Activated naive CD4-positive, alpha-beta T cell treated with anti-CD3 and anti-CD28 coated beads, Interleukin-2, amount 50 U/mL, for 72 hours (primary cell): ENCODE measurements around the gene CP. TPM values are rescaled to one million over a fixed set of nuclear protein-coding genes. Genes with fewer than 3 reads are reported as not detected.
A peak's percentile ranks its signal among the peaks of the same experiment; 100 is the strongest.

ENCODE experiments used
- ATAC-seq, 2 donors: fragments of 150-1000 bp; cut with Tn5 transposase; 2 replicates each; pipeline ENCODE4 v1.10.0; 2021; ENCODE audit warnings: mild to moderate bottlenecking in 2 of 2, moderate library complexity in 2 of 2
- DNase-seq, 2 donors: peaks; one replicate each; pipeline ENCODE4 v3.0.0; 2021 to 2022; ENCODE audit warnings: low spot score in 2 of 2
- H3K27ac Mint-ChIP-seq, 2 donors: one replicate each; pipeline ENCODE4 v1.8.0; 2022; ENCODE audit warnings: mild to moderate bottlenecking in 2 of 2, mixed read lengths in 2 of 2
- H3K36me3 Mint-ChIP-seq, 2 donors: one replicate each; pipeline ENCODE4 v1.8.0; 2022; ENCODE audit warnings: mixed read lengths in 2 of 2
- H3K9me3 Mint-ChIP-seq, 2 donors: one replicate each; pipeline ENCODE4 v1.8.0; 2022; ENCODE audit warnings: mixed read lengths in 2 of 2
- total RNA-seq, 2 donors: library from RNA; stranded (reverse); gene quantifications; one replicate each; pipeline ENCODE4 v1.2.3, GENCODE V29; 2022

Gene CP
- total RNA-seq, 2 donors from 2014 or later: not detected

- H3K27ac Mint-ChIP-seq: no peak overlapping the region
- no peak for DNase-seq
- H3K36me3 Mint-ChIP-seq: peaks cover 6 to 7% of the 10 kb centered on the region in 2 donors
- ATAC-seq: no peak
- H3K9me3 Mint-ChIP-seq: no peaks in the 10 kb centered on the region
These were observed 59.6 kb downstream of the CP start for GRCh38 chr3:149162007-149162406.

- no peak for ATAC-seq
- no peaks in the 10 kb centered on the region for H3K9me3 Mint-ChIP-seq
- H3K27ac Mint-ChIP-seq: no peak overlapping the region
- no peak for DNase-seq
- peaks cover 3 to 6% of the 10 kb centered on the region in 2 donors for H3K36me3 Mint-ChIP-seq
These were observed 60.8 kb downstream of the CP start for GRCh38 chr3:149160754-149161300.

GRCh38 chr3:149153402-149153801 is 68.2 kb downstream of the CP start:
- peaks cover 0 to 5% of the 10 kb centered on the region in 2 donors for H3K36me3 Mint-ChIP-seq
- no peak for DNase-seq
- peak overlapping the region in 1 of 2 donors; percentile 4 for H3K27ac Mint-ChIP-seq
- ATAC-seq: no peak
- H3K9me3 Mint-ChIP-seq: no peaks in the 10 kb centered on the region

DNA sequence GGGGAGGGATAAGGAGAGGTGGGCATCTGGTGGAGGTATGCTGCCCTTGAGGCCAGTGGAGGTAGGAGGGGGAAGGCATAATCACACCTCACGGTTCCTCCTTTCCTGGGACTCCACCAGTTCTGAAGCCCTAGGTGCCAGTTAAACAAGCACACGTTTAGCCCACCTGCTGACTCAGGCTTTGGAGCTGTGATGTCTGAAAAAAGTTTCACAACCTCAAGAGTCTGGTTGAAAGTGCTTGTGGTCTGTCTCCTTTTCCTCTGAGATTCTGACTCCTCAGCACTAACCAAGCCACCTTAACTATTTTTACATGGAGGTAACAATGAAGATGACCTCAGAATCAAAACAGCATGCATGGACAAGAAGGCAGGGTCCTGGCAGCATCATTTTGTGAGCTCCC is 69.2 kb downstream of the CP start:
- Mint-ChIP-seq H3K9me3 (no peaks in the 10 kb centered on the region), H3K27ac (no peak overlapping the region), H3K36me3 (peaks cover 0 to 5% of the 10 kb centered on the region in 2 donors)
- ATAC-seq (peak; percentile 92 to 98), DNase-seq (peak in 1 of 2 donors; percentile 13)

DNA sequence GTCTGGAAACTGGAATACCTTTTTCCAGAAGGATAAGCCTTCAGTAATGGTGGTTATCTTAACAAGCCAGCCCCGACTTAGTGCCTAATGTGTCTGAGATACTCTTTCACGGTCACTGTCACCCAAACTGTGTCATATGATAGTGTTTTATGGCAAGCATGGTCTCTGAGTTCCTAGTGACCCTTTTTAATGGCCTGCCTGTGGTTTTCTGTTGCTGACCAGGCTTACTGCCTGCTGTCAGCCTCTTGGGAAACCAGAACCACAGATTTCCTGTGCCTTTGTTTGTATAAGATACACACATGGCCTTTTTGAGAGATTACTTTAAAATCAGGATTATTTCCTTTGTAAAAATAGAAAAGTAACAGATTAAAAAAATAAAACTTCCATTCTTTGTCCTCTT is 69.8 kb downstream of the CP start:
- ATAC-seq (no peak), DNase-seq (no peak)
- no peaks in the 10 kb centered on the region for H3K9me3 Mint-ChIP-seq
- H3K36me3 Mint-ChIP-seq: peaks cover 0 to 5% of the 10 kb centered on the region in 2 donors
- H3K27ac Mint-ChIP-seq: no peak overlapping the region

DNA sequence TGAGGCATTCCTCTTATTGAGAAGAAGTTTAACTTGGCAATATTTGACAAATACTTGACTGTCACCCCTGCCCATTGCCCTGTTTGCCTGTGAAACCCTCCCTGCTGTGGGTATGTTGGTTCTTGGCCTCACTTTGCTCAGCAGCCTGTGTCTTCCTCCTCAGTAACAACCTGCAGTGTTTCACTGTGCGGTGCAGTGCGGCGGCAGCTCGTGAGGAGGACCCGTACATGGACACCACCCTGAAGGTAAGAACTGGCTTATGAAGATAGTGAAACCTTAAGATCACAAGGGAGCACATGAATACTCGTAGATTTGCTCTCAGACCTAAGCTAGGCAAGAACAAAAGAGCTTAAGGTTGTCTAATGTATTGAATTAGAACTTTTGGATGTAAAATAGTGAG is 71.2 kb downstream of the CP start:
- H3K36me3 Mint-ChIP-seq: peaks cover 2 to 7% of the 10 kb centered on the region in 2 donors
- no peak overlapping the region for H3K27ac Mint-ChIP-seq
- DNase-seq (no peak), ATAC-seq (no peak)
- no peaks in the 10 kb centered on the region for H3K9me3 Mint-ChIP-seq

DNA sequence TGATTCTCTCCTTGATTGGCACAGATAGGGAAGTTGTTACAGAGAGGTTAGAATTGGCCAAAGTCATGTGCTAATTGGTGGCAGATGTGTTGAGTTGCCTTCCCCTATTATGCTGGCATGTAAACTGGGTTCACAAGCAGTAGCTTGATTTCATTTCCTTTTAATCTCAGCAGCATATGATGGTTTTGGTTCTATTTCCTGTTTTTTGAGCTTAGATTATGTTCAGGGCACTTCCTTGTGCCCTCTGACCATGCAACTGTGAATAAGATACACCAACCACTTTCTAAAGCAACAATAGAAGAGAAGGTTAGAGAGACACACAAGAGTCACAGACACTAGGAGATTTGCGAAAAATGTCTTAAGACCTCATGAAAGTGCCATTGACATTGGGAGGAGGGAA is 75.7 kb downstream of the CP start:
- H3K36me3 Mint-ChIP-seq: peaks cover 5 to 11% of the 10 kb centered on the region in 2 donors
- H3K9me3 Mint-ChIP-seq: no peaks in the 10 kb centered on the region
- H3K27ac Mint-ChIP-seq: no peak overlapping the region
- ATAC-seq: no peak
- DNase-seq: no peak

DNA sequence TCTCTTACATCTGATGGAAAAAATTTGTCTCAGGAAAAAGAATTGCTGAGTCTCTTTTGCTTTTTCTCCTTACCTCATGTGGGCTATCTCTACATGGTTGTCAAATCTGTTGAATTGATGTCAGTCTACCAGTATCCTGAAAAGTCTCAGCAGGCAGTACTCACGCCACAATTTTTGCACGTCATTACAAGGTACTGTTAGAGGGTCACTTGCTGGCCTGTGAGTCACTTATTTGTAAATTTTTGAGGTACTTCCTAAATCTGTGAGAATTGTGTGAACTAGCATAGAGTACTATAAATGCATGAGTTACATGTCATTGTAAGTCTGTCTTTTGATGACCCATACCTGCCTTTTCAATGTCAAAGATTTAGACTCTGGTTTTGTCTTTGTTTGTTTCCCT is 76.3 kb downstream of the CP start:
- DNase-seq: no peak
- Mint-ChIP-seq H3K9me3 (no peaks in the 10 kb centered on the region), H3K36me3 (peaks cover 5 to 11% of the 10 kb centered on the region in 2 donors), H3K27ac (no peak overlapping the region)
- no peak for ATAC-seq

- no peaks in the 10 kb centered on the region for H3K9me3 Mint-ChIP-seq
- no peak overlapping the region for H3K27ac Mint-ChIP-seq
- DNase-seq: no peak
- ATAC-seq: no peak
- H3K36me3 Mint-ChIP-seq: peaks cover 5 to 7% of the 10 kb centered on the region in 2 donors
These were observed 78.9 kb downstream of the CP start for GRCh38 chr3:149142682-149143081.

DNA sequence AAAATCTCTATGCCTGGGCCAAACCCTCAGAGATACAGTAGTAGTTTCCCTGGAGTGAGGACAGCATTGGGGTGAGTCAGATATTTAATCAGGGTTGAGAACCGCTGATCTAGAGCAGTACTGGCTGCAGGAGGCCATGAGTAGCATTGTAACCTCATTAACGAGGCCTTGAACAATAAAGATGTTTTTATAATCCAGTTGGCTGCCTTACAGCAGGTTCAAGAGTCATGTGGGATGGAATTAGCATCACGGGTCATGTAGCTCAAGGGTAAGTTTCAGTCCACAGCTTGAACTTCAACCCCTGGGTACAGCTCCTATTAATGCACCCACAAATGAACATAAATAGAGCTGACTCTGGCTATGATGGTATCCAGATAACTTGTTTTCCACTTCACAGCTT is 87.1 kb downstream of the CP start:
- Mint-ChIP-seq H3K9me3 (no peaks in the 10 kb centered on the region), H3K27ac (no peak overlapping the region), H3K36me3 (peaks cover 20 to 22% of the 10 kb centered on the region in 2 donors)
- no peak for DNase-seq
- ATAC-seq: no peak

DNA sequence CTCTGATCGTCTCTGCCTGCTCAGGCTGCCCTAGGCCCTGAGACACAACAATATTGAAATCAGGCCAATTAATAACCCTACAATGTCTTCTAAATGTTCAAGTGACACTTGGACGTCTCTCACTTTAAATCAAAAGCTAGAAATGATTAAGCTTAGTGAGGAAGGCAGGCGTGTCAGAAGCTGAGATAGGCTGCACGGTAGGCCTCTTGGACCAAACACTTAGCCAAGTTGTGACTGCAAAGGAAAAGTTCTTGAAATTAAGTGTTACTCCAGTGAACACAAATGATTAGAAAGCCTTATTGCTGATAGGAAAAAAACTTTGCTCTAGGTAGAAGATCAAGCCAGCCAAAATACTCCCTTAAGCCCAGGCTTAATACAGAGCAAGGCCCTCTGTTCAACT is 90.0 kb downstream of the CP start:
- Mint-ChIP-seq H3K27ac (no peak overlapping the region), H3K9me3 (no peaks in the 10 kb centered on the region), H3K36me3 (peaks cover 20 to 22% of the 10 kb centered on the region in 2 donors)
- DNase-seq (no peak), ATAC-seq (no peak)

DNA sequence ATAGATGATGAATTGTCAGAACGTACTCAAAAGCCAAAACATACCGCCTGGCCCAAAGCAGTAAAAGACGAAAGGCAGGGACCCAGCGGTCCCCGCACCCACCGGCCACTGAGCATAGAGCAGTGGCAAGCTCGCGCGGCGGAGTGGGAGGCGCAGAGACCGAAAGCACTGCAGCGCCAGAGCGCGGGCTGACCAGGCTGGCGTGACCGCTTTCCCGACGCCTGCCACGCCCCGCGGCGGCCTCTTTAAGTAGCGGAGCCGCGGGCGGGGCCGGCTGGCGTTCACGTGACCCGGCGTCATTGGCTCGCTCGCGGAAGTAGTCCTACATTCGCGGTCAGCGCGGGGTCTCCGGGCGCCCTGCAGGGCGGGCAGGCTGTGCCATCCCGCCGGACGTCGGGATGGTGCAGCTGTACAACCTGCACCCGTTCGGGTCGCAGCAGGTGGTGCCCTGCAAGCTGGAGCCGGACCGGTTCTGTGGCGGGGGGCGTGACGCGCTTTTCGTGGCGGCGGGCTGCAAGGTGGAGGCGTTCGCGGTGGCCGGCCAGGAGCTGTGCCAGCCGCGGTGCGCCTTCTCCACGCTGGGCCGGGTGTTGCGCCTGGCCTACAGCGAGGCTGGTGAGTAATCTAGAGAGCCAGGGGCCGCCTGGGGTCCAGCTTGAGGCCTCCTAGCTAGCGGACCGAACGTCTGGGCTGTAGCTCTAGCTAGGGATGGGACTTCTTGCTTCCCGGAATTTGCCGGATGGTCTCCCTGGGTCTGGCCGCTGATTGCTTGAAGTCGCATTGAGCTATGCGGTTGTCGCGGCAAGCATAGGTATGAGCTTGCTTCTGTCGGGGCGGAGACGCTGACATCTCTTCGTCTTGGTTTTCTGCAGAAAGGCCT is 92.1 kb downstream of the CP start, which contains the start of gene HPS3:
Gene HPS3 (plus strand): TSS at position 313 of the 880 bp plus-strand sequence. CDS start 86 bp downstream, at position 399.
- Mint-ChIP-seq H3K36me3 (peaks cover 20 to 22% of the 10 kb centered on the region in 2 donors), H3K27ac (peak within 1 kb of the TSS; percentile 83 to 85), H3K9me3 (no peaks in the 10 kb centered on the region)
- ATAC-seq (peak; percentile 94 to 95), DNase-seq (peak; percentile 82 to 90)

DNA sequence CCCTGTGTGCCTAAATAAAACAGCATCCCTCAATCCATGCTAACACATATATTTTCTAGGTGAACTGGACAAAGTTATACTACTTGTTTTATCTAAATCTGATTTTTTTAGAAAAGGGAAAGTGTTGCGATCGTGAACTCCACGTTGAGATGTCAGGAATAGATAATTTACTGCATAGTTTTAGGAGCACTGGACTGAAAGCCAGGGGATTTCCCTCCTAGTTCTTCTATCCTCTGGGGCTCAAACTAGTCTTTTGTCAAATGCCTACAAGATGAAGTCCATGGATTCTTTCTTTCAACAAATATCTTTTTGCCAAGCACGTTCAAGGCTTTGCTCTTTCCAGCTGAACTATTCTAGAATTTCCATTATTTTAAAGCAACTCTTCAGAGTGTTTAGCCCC is 92.8 kb downstream of the CP start:
- Mint-ChIP-seq H3K36me3 (peaks cover 20 to 22% of the 10 kb centered on the region in 2 donors), H3K9me3 (no peaks in the 10 kb centered on the region), H3K27ac (peak overlapping the region in 1 of 2 donors; percentile 83)
- ATAC-seq (no peak), DNase-seq (no peak)

- no peak for DNase-seq
- ATAC-seq: no peak
- Mint-ChIP-seq H3K36me3 (no peaks in the 10 kb centered on the region), H3K27ac (no peak overlapping the region), H3K9me3 (no peaks in the 10 kb centered on the region)
These were observed 98.7 kb downstream of the CP start for GRCh38 chr3:149122721-149123578.
